HepG2 (cell line): Measurements from ENCODE around the gene FDPS. TPM values are rescaled to one million over a fixed set of nuclear protein-coding genes. Genes with fewer than 3 reads are reported as not detected.

ENCODE experiments used
- ATAC-seq: fragments of 200-7000 bp; cut with Tn5 transposase; 3 replicates; pipeline ENCODE4 v1.9.1; 2020; ENCODE audit warnings: mild to moderate bottlenecking, moderate library complexity
- BruUV-seq: library from RNA; stranded (reverse); fragments of 400-500 nt; replicated peaks from 2 replicates; lab custom pipeline; 2021; lab: Mats Ljungman, UMichigan
- CTCF ChIA-PET: fragments of 300-600 bp; formaldehyde crosslinking; extraction: SDS; loops from one replicate; lab custom pipeline; 2021; ENCODE audit warnings: low total read pairs, inconsistent platforms, low intra/inter-chr PET ratio; lab: Yijun Ruan, JAX
- POLR2A ChIA-PET: fragments of 350-600 bp; sonication (Branson Sonifier 250); formaldehyde crosslinking; loops from one replicate; lab custom pipeline; 2020; ENCODE audit warnings: antibody characterized with exemption, inconsistent platforms; lab: Yijun Ruan, JAX
- DNase-seq: peaks from one replicate; pipeline ENCODE4 v3.0.0-alpha.2; 2015; ENCODE audit warnings: low spot score
- FAIRE-seq: peaks from 3 replicates; lab custom pipeline; 2011; peaks lifted over from hg19 to GRCh38; lab: Jason Lieb, UNC
- H2AFZ ChIP-seq: one replicate; pipeline ENCODE4 v1.6.1; 2011; ENCODE audit warnings: low read length, inconsistent platforms
- H3K27ac ChIP-seq: fragments of 300-600 bp; 3 replicates; pipeline ENCODE4 v1.8.0; 2011; ENCODE audit warnings: mixed run types, mild to moderate bottlenecking, mixed read lengths, low read length, inconsistent platforms; ENCODE audit not compliant: insufficient read depth; ENCODE audit errors: extremely low read length
- H3K27me3 ChIP-seq, 2 experiments: fragments of 200-600 bp in 1 of 2; 2 replicates in 1 of 2; 3 replicates in 1 of 2; pipeline versions ENCODE4 v1.6.0 to v1.8.0; 2011; ENCODE audit warnings: low read length in 2 of 2, mild to moderate bottlenecking in 2 of 2, moderate library complexity in 2 of 2, inconsistent platforms in 1 of 2; ENCODE audit not compliant: insufficient read depth in 2 of 2, control insufficient read depth in 1 of 2
- H3K36me3 ChIP-seq, 2 experiments: fragments of 200-600 bp in 1 of 2; replicated peaks in 1 of 2; 2 replicates in 1 of 2; 3 replicates in 1 of 2; pipeline versions ENCODE4 v1.5.1 to v1.8.0; 2011; ENCODE audit warnings: low read length in 2 of 2, inconsistent platforms in 1 of 2; ENCODE audit not compliant: insufficient read depth in 2 of 2, control insufficient read depth in 1 of 2
- H3K4me1 ChIP-seq: 2 replicates; pipeline ENCODE4 v1.5.1; 2012; ENCODE audit warnings: low read length, inconsistent platforms; ENCODE audit not compliant: insufficient read depth
- H3K4me2 ChIP-seq: 2 replicates; pipeline ENCODE4 v1.6.0; 2011; ENCODE audit warnings: low read depth, low read length, inconsistent platforms
- H3K4me3 ChIP-seq, 3 experiments: fragments of 200-600 bp in 1 of 3; sonication (generic), shearing (Covaris generic) in 1 of 3; replicated peaks in 1 of 3; 2 replicates each; pipeline ENCODE4 v1.5.1; 2011 to 2016; ENCODE audit warnings: low read length in 3 of 3, inconsistent platforms in 2 of 3, low read depth in 2 of 3, mild to moderate bottlenecking in 2 of 3, control low read depth in 1 of 3, mixed read lengths in 1 of 3; ENCODE audit not compliant: insufficient read depth in 1 of 3
- H3K79me2 ChIP-seq: one replicate; pipeline ENCODE4 v1.6.1; 2011; ENCODE audit warnings: low read length, inconsistent platforms; ENCODE audit not compliant: insufficient read depth
- H3K9ac ChIP-seq: 2 replicates; pipeline ENCODE4 v1.6.0; 2011; ENCODE audit warnings: mild to moderate bottlenecking, low read depth, low read length, inconsistent platforms; ENCODE audit not compliant: insufficient read depth
- H3K9me3 ChIP-seq: 2 replicates; pipeline ENCODE4 v1.5.1; 2012; ENCODE audit warnings: mild to moderate bottlenecking, low read length
- H4K20me1 ChIP-seq: 2 replicates; pipeline ENCODE4 v1.6.0; 2011; ENCODE audit warnings: inconsistent platforms, mild to moderate bottlenecking, low read length, moderate library complexity; ENCODE audit not compliant: insufficient read depth
- BCL6 ChIP-seq: IDR thresholded peaks from 2 replicates; pipeline ENCODE4 v1.6.1; 2016; ENCODE audit warnings: missing genetic modification reagents, missing compliant biosample characterization
- MEIS2 ChIP-seq: sonication (generic); formaldehyde crosslinking; IDR thresholded peaks from 2 replicates; pipeline ENCODE4 v1.9.0; 2021; ENCODE audit warnings: mild to moderate bottlenecking, missing genetic modification reagents
- ZNF598 ChIP-seq: sonication (generic); formaldehyde crosslinking; IDR thresholded peaks from 2 replicates; pipeline ENCODE4 v1.5.1; 2020; ENCODE audit warnings: mild to moderate bottlenecking, missing genetic modification reagents, borderline replicate concordance
- WGBS: methylation state at CpG from one replicate; pipeline ENCODE4 v1.1.6; 2017; ENCODE audit warnings: low lambda C conversion rate; 5-methylcytosine and 5-hydroxymethylcytosine counted together
- in situ Hi-C: cut with HindIII; loops from 2 replicates; pipeline ENCODE4 v1.10.0; 2017; ENCODE audit warnings: low pct_unique_long_range_greater_than_20kb; ENCODE audit not compliant: extremely low pct_ligation_motif_present
- intact Hi-C: fragments of 100-400 bp; cut with micrococcal nuclease; formaldehyde crosslinking; loops from one replicate; pipeline ENCODE4 v1.10.0; 2022; ENCODE audit not compliant: unreplicated experiment
- polyA plus RNA-seq, 8 experiments: library from polyadenylated mRNA; depleted of rRNA in 3 of 8; stranded (reverse) in 7 of 8; unstranded in 1 of 8; fragments of >200 nt; fragmentation: Illumina TruSeq in 4 of 8; extraction: Trizol in 4 of 8; gene quantifications; 2 replicates each; pipeline versions ENCODE4 v1.2.1 to v1.2.3, GENCODE V29; 2011 to 2016; ENCODE audit warnings: low read depth in 4 of 8, missing spikeins in 1 of 8, mixed read lengths in 1 of 8; ENCODE audit not compliant: insufficient read depth in 1 of 8
- total RNA-seq, 5 experiments: library from RNA; depleted of rRNA; stranded (reverse); fragments of >200 nt; fragmentation: Illumina TruSeq; extraction: Trizol; gene quantifications; 2 replicates each; pipeline ENCODE4 v1.2.3, GENCODE V29; 2016; ENCODE audit warnings: low read depth in 1 of 5
- TF ChIP-seq, protein P1 (sequence below): sonication (generic); formaldehyde crosslinking; conservative IDR thresholded peaks from 2 replicates; pipeline ENCODE4 v1.5.0; 2020; ENCODE audit warnings: missing genetic modification reagents

The FDPS gene
- total and polyA plus RNA-seq, 2 of the 13 experiments (the other 11 are each of a cell fraction or from before 2014, with no cell fraction given) = 264 to 519 TPM

DNA sequence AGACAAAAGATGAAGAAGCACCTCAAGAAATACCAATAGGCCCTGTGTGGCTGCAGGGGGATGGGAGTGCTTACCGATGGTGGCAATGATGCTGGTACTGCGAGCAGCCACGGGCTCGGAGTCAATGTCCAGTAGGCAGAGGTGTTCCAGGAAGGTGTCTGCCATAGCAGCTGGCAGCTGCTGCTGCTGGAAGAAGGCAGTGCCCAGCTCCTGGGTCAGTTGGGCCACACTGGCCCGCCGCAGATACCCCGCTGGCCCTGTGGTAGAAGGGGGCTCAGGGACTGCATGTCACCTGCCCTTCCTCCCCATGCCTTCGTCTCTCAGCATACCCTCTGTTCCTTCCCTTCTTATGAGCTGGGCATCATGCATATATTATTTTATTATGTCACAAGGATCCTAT lies 8.6 kb upstream of the FDPS start:
- no TSS peak for BruUV-seq
- FAIRE-seq = no peak
- POLR2A ChIA-PET = interaction anchor here (0.7 to 2.9 kb wide), 4 partner anchors 8 to 27 kb away, joined by 3 to 17 read pairs (median 10); partner anchors contain the start of gene CLK2
- H3K4me2 ChIP-seq = peak overlapping the region; percentile 89
- TF ChIP-seq BCL6 (CRISPR knock-in tag) = no peak
- TF ChIP-seq, protein P1, sequence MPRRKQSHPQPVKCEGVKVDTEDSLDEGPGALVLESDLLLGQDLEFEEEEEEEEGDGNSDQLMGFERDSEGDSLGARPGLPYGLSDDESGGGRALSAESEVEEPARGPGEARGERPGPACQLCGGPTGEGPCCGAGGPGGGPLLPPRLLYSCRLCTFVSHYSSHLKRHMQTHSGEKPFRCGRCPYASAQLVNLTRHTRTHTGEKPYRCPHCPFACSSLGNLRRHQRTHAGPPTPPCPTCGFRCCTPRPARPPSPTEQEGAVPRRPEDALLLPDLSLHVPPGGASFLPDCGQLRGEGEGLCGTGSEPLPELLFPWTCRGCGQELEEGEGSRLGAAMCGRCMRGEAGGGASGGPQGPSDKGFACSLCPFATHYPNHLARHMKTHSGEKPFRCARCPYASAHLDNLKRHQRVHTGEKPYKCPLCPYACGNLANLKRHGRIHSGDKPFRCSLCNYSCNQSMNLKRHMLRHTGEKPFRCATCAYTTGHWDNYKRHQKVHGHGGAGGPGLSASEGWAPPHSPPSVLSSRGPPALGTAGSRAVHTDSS = 0 out of 2 replicates have a peak, but pooled peaks have one; percentile 39
- TF ChIP-seq ZNF598 = 0 out of 2 replicates have a peak, but pooled peaks have one; percentile 4
- peak; percentile 43; the same call in 1 of the 2 replicates for TF ChIP-seq MEIS2
- TF ChIP-seq, all 625 proteins: peak for 3
- peaks cover 6% of the 10 kb centered on the region for H3K79me2 ChIP-seq
- H4K20me1 ChIP-seq = no peaks in the 10 kb centered on the region
- no peaks in the 10 kb centered on the region; a peak in 2 of 5 replicates for H3K36me3 ChIP-seq
- 78% methylated on average over 6 of the region's 8 CpGs for WGBS
- in situ Hi-C loops = loop anchor here (10.0 kb wide), 1 partner anchor 45 kb away; the partner anchor contains the start of gene ENTREP3
- ATAC-seq (no peak), DNase-seq (no peak)
- H3K4me3 ChIP-seq = peak overlapping the region in 2 of 3 experiments; percentile 44 to 69; a peak in 4 of 6 replicates
- CTCF ChIA-PET = no interaction called here
- H3K27ac ChIP-seq = peak overlapping the region; percentile 95
- H2AFZ ChIP-seq = no peak overlapping the region
- H3K4me1 ChIP-seq = peaks cover 67% of the 10 kb centered on the region
- H3K27me3 ChIP-seq = no peaks in the 10 kb centered on the region; a peak in 1 of 5 replicates
- intact Hi-C loops = loop anchor here (10.0 kb wide), 1 partner anchor 95 kb away; the partner anchor contains the start of genes MTX1 and THBS3
- H3K9me3 ChIP-seq = no peaks in the 10 kb centered on the region
- peak overlapping the region; percentile 77 for H3K9ac ChIP-seq
